Activated CD8-positive, alpha-beta memory T cell treated with anti-CD3 and anti-CD28 coated beads, Interleukin-2, amount 50 U/mL, for 1 hour (primary cell): Measurements from ENCODE around the gene RPP38.

Experiments used
- DNase-seq: peaks from one replicate; pipeline ENCODE4 v3.0.0-alpha.2; 2020; ENCODE audit errors: extremely low read depth

Gene RPP38, protein sequence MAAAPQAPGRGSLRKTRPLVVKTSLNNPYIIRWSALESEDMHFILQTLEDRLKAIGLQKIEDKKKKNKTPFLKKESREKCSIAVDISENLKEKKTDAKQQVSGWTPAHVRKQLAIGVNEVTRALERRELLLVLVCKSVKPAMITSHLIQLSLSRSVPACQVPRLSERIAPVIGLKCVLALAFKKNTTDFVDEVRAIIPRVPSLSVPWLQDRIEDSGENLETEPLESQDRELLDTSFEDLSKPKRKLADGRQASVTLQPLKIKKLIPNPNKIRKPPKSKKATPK

DNA sequence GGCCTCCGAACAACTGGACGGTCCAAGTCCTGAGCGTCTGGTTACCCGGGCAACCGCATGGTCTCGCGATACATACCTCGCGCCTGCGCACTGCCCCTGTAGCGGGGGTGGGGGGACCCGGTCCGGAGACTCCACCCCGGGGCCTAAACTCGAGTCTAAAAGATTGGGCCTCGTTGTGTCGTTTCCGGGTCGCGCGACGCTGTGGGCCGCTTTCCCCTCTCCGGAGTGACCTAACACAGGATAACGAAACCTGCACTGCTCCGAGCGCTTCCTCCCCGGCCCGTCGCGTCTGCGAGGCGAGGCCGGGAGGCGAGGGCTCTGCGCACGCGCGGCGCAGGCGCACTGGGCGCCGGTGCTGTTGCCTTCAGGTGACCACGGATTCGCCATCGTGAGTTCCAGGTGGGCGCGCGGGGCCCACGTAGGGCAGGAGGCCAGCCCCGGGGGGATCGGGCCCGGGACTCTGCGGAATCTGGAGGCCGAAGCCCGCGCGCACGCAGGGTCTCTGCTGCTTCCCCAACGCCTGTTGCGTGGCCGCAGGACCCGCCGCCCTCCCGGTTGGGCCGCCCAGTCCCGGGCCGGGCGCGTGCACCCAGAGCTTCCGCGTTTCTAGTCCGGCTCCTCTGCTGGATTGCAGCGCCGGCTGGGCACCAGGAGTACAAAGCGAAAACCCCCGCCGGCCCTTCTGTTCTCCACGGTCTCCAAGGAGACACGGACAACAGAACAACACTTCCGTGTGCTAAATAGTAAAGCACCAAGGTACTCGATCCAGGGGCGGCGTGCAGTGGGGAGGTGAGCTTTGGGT, at the start of gene RPP38:
Gene RPP38 (plus strand): TSS at position 345 of the 802 bp plus-strand sequence. CDS start 5,960 bp downstream, outside the sequence.
- peak; percentile 84 for DNase-seq

DNA sequence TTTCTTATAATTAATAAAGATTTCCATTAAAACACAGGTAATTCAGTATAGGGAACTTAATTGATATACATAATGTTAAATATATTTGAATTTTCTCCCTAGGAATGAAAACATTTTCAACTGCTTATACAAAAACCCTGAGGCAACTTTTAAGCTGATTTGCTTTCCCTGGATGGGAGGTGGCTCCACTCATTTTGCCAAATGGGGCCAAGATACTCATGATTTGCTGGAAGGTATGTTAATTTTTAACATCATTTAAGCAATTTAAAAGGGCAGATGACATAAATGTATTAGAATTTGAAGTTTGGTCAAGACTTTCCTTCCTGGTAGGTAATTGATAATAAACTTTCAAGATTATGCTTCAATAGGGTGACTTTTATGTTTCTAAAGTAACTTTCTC, 47.6 kb upstream of the RPP38 start:
- DNase-seq, result no peak

DNA sequence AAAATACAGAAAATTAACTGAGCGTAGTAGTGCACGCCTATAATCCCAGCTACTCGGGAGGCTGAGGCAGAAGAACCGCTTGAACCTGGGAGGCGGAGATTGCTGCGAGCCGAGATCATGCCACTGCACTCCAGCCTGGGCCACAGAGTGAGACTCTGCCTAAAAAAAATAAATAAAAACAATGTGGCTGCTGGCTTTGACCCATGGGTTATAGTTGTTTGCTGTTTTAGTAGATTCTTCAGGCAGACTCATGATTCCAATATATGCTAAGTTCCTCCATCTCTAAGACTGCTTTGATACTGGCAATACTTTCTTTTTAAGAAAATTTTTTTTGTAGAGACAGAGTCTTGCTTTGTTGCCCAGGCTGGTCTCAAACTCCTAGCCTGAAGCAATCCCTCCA, 45.0 kb upstream of the RPP38 start:
- DNase-seq, result no peak

DNA sequence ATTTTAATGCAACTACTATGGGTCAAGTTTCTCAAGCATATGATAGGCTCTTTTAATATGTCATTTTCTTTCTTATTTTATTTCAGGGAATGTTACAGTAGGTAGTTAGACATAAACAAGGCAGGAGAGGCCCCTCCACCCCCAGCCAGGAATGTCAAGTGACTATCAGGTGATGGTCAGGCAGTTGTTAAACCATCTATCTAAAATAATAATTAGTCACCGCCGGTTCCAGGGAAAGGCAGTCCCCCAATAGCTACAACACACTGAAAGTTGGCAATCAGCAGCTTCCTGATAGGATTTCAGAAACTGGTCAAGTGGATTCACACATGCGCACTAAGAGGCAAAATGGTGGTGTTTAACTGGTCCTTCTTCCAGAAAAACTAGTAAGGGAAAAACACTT, 44.1 kb upstream of the RPP38 start:
- DNase-seq, result no peak

DNA sequence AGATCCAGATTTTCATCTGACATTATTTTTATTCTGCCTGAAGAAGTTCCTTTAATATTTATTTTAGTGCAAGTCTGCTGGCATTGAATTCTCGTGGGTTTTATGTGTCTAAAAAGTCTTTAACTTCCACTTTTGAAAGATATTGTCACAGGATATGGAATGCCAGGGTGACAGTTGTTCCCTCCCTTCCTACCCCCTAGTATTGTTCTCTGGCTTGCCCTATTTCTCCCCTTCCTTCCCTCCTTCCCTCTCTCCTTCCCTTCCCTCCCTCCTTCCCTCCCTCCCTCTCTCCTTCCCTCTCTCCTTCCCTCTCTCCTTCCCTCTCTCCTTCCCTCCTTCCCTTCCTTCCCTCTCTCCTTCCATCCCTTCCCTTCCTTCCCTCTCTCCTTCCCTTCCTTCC, 38.5 kb upstream of the RPP38 start:
- no peak for DNase-seq

DNA sequence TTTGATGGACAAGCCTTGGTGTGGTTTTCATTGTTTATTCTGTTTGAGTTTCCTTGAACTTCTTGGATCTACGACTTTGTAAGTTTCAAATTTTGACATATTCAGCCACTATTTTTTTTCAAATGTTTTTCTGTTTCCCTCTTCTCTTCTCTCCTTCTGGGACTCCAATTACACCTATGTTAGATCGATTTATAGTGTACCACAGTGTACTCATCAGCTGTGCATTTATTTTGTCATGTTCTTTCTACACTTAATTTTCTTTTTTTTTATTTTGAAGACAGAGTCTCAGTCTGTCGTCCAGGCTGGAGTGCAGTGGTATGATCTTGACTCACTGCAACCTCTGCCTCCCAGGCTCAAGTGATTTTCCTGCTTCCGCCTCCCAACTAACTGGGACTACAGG, 37.2 kb upstream of the RPP38 start:
- DNase-seq, result no peak

DNA sequence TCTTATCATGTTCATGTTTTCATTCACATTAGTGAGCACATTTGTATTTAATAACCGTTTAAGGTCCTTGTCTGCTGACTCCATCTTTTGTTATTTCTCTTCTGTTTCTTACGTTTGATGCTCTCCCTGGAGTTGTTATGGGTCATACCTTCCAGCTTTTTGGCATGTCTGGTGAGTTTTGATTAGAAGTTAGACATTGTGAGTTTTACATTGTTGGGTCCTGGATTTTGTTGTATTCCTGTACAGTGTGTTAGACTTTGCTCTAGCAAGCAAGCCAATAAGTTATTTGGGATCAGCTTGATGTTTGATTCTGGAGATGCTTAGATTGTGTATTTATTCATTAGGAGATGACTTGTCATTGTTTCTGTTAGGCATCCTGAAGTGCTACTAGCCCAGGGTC, 36.5 kb upstream of the RPP38 start:
- DNase-seq, result no peak

DNA sequence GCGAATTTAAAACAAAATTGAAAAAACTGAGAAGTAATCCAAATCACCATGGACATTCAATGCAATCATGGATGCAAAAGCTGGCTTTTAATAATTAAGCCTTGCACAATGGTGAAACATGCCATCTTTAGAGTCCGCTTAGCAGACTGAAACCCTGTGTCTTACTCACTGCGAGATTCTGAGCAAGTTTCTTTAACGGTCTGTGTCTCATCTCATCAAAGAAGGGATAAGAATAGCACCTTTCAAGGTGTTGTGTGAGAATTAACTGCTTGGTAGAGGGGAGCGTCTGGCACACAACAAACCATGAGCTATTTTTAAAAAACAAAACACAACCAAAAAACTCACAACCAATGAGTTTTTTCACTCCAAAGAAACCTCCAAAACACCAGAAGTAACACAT, 30.0 kb upstream of the RPP38 start:
- no peak for DNase-seq

DNA sequence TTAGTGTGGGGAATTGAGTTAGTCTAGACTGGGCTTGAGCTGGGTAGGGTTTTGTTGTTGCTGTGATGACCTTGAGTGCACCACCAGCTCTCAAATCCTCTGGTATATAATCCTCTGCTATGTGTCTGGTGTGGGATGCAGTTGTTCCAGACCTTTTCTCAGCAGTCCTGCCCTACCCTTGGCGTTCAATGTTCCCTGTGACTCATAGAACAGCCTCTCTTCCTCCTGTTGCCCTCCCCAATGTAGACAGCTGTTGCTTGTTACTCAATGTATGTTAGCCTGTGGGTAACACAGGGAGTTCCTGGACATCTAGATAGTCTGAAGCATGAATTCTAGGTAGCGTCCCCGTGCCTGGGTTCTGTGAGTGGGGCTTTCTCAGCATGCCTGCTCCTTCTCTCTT, 28.4 kb upstream of the RPP38 start:
- no peak for DNase-seq

DNA sequence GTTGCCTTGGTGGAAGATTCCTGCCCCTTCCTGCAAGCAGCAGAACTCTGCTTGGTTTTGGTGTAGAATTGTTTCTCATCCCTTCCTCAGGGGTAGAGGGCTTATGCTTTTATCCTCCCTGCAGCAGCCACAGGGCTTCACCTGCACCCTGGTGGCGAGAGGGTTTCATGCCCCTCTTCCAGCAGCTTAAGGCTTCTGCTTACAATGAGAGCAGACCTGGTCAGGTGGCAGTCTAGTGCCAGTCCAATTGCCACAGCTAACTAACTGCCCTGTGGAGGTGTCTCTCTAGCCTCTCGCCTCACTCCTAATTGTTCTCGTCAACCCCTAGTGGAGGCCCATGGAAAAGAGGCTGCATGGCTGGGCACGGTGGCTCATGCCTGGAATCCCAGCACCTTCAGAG, 27.9 kb upstream of the RPP38 start:
- DNase-seq, result no peak

DNA sequence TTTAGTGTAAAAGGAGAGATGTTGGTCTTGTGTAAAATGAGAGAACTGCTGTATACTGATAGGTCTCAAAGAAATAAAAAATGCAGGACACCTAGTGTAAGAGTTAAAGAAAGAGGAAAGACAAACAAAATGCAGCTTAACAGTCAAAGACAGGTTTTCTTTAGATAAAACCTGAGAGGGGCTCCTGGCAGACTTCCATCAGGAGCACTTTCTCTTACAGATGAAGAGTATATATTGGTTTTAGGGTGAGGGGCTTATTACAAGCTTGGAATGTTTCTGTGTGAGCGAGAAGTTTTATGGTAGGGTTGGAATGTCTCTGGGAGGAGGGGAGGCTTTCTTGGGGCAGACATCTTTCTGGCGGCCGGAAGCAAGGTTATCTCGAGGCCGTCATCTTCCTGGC, 24.8 kb upstream of the RPP38 start:
- no peak for DNase-seq

DNA sequence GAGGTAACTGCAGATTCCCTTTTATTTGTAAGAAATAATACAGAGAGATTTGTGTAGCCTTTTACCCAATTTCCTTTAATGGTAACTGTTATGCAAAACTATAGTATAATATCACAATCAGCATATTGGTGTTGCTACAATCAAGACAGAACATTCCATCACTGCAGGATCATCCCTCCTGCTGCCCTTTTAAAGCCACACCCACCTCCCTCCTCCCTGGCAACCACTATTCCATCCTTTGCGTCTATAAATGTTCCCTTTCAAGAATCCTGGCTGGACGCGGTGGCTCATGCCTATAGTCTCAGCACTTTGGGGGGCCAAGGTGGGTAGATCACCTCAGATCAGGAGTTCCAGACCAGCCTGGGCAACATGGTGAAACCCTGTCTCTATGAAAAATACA, 21.7 kb upstream of the RPP38 start:
- DNase-seq, result no peak

DNA sequence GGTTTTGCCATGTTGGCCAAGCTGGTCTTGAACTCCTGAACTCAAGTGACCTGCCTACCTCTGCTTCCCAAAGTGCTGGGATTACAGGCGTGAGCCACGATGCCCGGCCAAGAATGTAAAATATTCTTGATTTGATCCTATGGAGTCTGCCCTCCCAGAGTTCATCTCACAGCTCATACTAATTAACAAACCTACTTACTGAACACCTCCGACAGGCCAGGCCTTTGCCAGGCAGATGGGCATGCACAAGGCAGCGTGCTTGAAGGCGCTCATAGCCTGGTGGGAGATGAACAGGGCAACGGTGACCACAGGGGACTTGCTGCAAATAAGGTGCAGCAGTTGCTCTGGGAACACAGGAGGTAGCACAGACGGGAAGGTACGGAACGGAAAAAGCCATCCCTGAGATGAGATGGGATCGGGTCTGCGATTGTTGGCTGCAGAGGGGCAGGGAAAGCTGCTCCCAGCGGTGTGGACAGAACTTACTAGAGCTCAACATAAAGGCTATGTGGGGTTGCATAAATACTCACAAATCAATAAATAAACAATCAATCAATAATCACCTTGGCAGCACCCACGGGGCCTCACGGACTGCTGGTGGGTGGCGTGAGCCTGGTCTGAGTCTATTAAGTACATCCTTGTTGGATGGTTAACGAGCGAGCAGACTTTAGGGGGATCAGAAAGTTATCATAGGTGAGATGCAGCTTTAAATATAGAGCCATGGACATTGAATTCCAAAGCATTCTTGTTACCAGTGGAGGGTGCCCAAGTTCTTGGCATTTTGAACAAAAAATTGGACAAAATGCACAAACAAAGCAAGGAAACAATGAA, 13.3 kb upstream of the RPP38 start:
- no peak for DNase-seq

DNA sequence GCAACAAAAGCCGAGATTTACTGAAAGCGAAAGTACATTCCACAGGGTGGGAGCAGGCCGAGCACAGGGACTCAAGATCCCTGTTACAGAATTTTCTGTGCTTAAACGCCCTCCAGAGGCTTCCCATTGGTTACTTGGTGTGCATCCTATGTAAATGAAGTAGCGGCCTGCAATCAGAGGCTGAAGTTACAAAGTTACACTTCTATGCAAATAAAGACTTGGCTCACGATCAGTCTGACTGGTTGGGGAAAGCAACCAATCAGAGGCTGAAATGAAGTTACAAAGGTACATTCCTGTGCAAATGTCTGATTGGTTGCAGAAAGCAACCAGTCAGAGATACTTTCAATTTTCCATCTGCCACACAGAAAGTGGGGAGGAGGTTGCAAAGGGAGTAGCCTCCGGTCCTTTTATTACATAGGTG, 12.6 kb upstream of the RPP38 start:
- no peak for DNase-seq

DNA sequence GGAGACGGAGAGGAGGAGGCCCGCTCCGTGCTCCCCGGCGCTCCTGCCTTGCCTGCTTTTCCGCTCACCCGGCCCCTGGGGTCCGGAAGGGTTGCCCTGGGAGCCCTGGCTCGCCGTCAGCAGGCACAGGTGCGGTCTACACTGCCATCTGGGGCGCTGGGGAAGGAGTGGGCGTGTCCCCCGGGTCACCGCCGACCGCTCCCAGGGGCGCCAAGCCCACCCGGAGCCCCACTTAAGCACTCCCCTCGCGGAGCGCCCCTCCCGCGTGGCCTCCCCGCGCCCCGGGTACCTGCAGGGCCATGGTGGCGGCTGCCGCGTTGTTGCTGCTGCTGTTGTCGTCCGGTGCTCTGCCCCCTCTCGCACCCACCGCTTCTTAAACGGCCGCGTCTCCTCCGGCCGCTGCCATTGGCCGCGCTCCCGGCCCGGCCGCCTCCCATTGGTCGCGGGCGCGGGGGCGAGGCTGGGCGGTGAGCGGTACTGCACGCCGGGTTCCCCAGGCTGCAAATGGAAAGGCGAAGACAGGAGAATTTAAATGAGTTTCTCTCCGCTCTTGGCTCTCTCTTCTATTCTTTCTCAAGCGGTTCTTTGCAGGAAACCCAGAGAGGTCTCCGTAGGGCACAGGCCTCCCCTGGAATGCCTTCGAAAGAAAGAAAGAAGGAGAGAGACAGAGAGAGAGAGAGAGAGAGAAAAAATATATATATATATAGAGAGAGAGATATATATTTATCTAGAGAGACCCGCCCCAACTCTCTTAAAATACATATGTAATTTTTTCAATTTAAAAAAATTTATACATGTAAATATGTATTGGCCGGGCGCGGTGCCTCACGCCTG, 8.5 kb upstream of the RPP38 start, which contains the start of gene ACBD7:
Gene ACBD7 (minus strand): TSS at position 349 of the 834 bp plus-strand sequence. CDS start 48 bp downstream, at position 301.
- peak; percentile 31 for DNase-seq

DNA sequence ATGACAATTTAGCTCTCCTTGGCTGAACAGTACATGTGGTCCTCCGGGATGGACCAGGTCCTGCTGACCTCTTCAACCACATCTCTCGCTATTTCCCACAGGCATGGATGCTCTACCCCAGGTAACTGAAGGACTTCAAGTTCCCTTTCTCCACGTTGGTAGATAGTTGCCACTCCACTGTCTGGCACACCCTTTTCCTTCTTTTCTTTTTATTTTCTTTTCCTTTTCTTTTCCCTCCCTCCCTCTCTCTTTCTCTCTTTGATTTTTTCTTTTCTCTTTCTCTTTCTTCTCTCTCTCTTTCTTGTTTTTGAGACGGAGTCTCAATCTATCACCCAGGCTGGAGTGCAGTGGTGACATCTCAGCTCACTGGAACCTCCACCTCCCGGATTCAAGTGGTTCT, 5.7 kb upstream of the RPP38 start:
- no peak for DNase-seq

DNA sequence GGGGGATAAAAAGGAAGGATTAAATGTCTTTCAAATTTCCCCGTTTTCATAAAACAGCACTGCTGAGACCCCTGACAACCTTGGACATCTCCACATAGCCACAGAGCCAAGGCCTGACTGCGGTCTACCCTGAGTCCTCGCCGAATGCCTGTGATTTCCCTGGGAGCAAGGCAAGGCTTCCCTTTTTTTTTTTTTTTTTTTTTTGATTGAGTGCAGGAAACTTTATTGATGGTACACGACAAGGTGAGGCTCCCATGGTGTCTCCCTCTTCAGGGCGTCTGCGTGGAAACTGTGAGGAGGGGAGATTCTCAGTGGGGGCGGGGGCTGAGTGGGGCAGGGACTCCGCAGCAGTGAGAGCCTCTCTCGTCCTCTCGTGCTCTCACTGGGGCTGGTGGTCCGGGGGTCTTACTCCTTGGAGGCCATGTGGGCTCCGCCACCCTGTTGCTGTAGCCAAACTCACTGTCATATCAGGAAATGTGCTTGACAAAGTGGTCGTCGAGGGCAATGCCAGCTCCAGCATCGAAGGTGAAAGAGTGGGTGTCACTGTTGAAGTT, 4.2 kb upstream of the RPP38 start:
- DNase-seq, result no peak

DNA sequence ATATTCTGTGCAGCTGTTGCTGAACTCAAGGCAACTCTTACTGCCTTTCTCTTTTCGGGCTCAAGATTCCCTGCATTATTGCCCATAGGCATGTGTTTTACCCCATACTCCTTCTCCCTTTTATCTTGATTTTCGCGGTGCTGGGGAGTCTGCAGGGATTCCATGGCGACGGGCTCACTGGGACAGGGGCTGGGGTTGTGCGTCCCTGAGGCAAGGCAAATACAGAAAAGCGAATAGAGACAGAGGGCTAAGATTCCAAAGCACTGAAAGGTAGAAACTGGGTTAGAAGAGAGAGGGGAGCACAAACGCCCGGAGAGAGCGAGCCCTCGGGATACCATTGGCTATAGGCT, 519 bp upstream of the RPP38 start:
- DNase-seq, result no peak

DNA sequence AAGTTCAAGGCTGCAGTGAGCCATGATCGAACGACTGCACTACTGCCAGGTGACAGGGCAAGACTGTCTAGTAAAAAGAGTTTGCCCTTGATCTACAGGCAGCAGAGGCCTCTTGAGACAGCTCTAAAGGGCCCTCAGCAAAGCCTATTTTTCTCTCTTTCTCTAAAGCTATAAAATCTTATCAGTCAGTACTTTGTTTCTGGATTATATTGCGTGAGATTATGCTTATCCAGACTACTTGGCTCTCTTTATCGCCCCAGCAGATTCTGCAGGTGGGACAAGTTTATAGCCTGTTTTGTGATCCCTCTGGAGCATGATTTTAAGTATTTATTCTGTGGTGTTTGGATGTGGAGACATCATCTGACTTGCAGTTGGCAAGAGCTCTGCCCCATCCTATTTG, 2.7 kb downstream of the RPP38 start:
- no peak for DNase-seq

DNA sequence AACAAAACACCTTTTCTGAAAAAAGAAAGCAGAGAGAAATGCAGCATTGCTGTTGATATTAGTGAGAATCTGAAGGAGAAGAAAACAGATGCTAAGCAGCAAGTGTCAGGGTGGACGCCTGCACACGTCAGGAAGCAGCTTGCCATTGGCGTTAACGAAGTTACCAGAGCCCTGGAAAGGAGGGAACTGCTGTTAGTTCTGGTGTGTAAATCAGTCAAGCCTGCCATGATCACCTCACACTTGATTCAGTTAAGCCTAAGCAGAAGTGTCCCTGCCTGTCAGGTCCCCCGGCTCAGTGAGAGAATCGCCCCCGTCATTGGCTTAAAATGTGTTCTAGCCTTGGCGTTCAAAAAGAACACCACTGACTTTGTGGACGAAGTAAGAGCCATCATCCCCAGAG, 6.4 kb downstream of the RPP38 start:
- DNase-seq, result no peak

DNA sequence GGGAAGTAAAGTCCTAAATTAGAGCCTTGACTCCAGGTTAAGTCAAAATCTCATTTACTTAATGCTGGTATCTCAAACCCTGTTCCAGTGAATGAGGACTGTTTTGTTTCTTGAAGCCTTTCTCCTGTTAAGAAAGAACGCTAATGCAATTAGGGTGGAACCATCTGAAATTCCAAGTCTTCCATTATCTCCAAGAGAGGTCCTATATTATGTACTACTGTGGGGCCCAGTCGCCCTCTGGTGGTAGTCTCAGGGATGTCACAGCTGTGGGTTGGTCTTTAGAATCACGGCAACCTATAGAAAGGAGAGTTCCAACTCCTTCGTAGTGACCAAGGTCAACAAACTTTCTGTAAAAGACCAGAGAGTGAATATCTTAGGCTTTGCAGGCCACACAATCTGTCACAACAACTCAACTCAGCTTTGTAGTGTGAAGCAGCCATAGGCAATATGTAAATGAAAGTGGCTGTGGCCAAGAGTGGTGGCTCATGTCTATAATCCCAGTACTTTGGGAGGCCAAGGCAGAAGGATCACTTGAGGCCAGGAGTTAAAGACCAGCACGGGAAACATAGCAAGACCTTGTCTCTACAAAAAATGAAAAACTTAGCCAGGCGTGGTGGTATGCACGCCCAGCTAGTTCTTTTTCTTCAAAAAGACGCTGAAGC, 9.3 kb downstream of the RPP38 start:
- no peak for DNase-seq
